Keratinocyte (primary cell): Measurements from ENCODE around the gene GAA.

ENCODE experiments used
- EZH2 ChIP-seq: IDR thresholded peaks from one replicate; pipeline ENCODE4 v1.6.1; 2012; ENCODE audit warnings: inconsistent platforms, mild to moderate bottlenecking, low read length, moderate library complexity
- TF ChIP-seq, protein P1 (sequence below), 3 experiments: IDR thresholded peaks in 1 of 3; conservative IDR thresholded peaks in 1 of 3; optimal IDR thresholded peaks in 1 of 3; 2 replicates in 2 of 3; 3 replicates in 1 of 3; pipeline versions ENCODE3 to v1.5.1; 2011; ENCODE audit warnings: low read length in 3 of 3, mild to moderate bottlenecking in 3 of 3, moderate library complexity in 2 of 3, control low read depth in 1 of 3, inconsistent platforms in 1 of 3; ENCODE audit not compliant: insufficient read depth in 2 of 3; ENCODE audit errors: extremely low read depth in 1 of 3

- TF ChIP-seq, protein P1, sequence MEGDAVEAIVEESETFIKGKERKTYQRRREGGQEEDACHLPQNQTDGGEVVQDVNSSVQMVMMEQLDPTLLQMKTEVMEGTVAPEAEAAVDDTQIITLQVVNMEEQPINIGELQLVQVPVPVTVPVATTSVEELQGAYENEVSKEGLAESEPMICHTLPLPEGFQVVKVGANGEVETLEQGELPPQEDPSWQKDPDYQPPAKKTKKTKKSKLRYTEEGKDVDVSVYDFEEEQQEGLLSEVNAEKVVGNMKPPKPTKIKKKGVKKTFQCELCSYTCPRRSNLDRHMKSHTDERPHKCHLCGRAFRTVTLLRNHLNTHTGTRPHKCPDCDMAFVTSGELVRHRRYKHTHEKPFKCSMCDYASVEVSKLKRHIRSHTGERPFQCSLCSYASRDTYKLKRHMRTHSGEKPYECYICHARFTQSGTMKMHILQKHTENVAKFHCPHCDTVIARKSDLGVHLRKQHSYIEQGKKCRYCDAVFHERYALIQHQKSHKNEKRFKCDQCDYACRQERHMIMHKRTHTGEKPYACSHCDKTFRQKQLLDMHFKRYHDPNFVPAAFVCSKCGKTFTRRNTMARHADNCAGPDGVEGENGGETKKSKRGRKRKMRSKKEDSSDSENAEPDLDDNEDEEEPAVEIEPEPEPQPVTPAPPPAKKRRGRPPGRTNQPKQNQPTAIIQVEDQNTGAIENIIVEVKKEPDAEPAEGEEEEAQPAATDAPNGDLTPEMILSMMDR (optimal IDR thresholded peaks at IDR 0.05 in 1 of 3, IDR thresholded peaks at IDR 0.05 in 1 of 3, conservative IDR thresholded peaks at IDR 0.05 in 1 of 3; ENCODE audit: extremely low read depth in 1 of 3, insufficient read depth in 2 of 3, low read length in 3 of 3): no peak
- TF ChIP-seq EZH2: no peak
These were observed 32.8 kb upstream of the GAA start for GRCh38 chr17:80068301-80069222.
